EL (cell line): ENCODE data around the gene CFB.

Experiments used
- DNase-seq: peaks from one replicate; pipeline ENCODE4 v3.0.0-alpha.2; 2016

CFB gene

GRCh38 chr6:31949926-31950548 lies 4.1 kb downstream of the CFB start:
- DNase-seq = no peak

- DNase-seq = peak; percentile 65
Measured at GRCh38 chr6:31952140-31952805, 6.4 kb downstream of the CFB start.

GRCh38 chr6:31952890-31953289 lies 7.0 kb downstream of the CFB start:
- no peak for DNase-seq

- no peak for DNase-seq
Measured at GRCh38 chr6:31954511-31954910, 8.6 kb downstream of the CFB start.

- no peak for DNase-seq
Measured at GRCh38 chr6:31956796-31957195, 10.9 kb downstream of the CFB start.

- DNase-seq = no peak
Measured at GRCh38 chr6:31958412-31958740, 12.5 kb downstream of the CFB start.

GRCh38 chr6:31958741-31959739 lies 13.1 kb downstream of the CFB start, which contains the start of the genes NELFE and SKIC2:
NELFE (minus strand) TSS chr6:31958971; CDS start chr6:31958446, 525 bp downstream.
SKIC2 (plus strand) TSS chr6:31959175; CDS start chr6:31959193, 18 bp downstream.
- DNase-seq = peak; percentile 99

- DNase-seq = no peak
Measured at GRCh38 chr6:31961616-31962015, 15.7 kb downstream of the CFB start.

GRCh38 chr6:31963921-31964320 lies 18.0 kb downstream of the CFB start:
- DNase-seq = no peak

- DNase-seq = no peak
Measured at GRCh38 chr6:31965700-31966099, 19.8 kb downstream of the CFB start.

- DNase-seq = no peak
Measured at GRCh38 chr6:31966506-31966905, 20.6 kb downstream of the CFB start.

GRCh38 chr6:31966997-31967925 lies 21.4 kb downstream of the CFB start:
- DNase-seq = no peak

GRCh38 chr6:31967926-31968320 lies 22.0 kb downstream of the CFB start:
- no peak for DNase-seq

- no peak for DNase-seq
Measured at GRCh38 chr6:31968326-31968725, 22.4 kb downstream of the CFB start.

GRCh38 chr6:31968791-31969711 lies 23.2 kb downstream of the CFB start:
- DNase-seq = no peak

- peak; percentile 49 for DNase-seq
Measured at GRCh38 chr6:31969712-31970603, 24.1 kb downstream of the CFB start.

GRCh38 chr6:31970604-31971271 lies 24.8 kb downstream of the CFB start:
- DNase-seq = no peak

- DNase-seq = no peak
Measured at GRCh38 chr6:31971279-31971992, 25.5 kb downstream of the CFB start.
